Stimulated activated CD4-positive, alpha-beta T cell treated with anti-CD3 and anti-CD28 coated beads, Interleukin-15, amount 100 ng/mL, for 48 hours (primary cell): ENCODE results near the gene VCX2.
"Not testable (repeated sequence)": the region's sequence is repeated elsewhere in the genome, so short reads cannot be mapped to it uniquely, and the experiment has no call there.

Experiments used
- DNase-seq, 2 donors: peaks; one replicate each; pipeline ENCODE4 v3.0.0-alpha.2; 2020; ENCODE audit warnings: low read depth in 2 of 2

VCX2 gene

GRCh38 chrX:8122538-8122937 lies 48.5 kb downstream of the VCX2 start:
- no peak for DNase-seq

GRCh38 chrX:8121391-8121790 lies 49.7 kb downstream of the VCX2 start:
- DNase-seq = not testable (repeated sequence)
